Mesendoderm (in vitro differentiated cells): Measurements from ENCODE around the gene WDFY1.

ENCODE experiments used
- DNase-seq: peaks from one replicate; pipeline ENCODE4 v3.0.0; 2013
- H2AK5ac ChIP-seq: 2 replicates; pipeline ENCODE4 v1.6.1; 2013; ENCODE audit warnings: low read length, inconsistent platforms
- H2BK120ac ChIP-seq: 2 replicates; pipeline ENCODE4 v1.6.1; 2013; ENCODE audit warnings: low read depth, mild to moderate bottlenecking, low read length, moderate library complexity, mixed read lengths
- H2BK15ac ChIP-seq: replicated peaks from 2 replicates; pipeline ENCODE4 v1.6.1; 2013; ENCODE audit warnings: low read depth, mild to moderate bottlenecking, moderate library complexity
- H2BK5ac ChIP-seq: 2 replicates; pipeline ENCODE4 v1.6.1; 2013; ENCODE audit warnings: low read length, inconsistent platforms
- H3K18ac ChIP-seq: 2 replicates; pipeline ENCODE4 v1.6.1; 2013; ENCODE audit warnings: mild to moderate bottlenecking, low read length, mixed read lengths
- H3K23ac ChIP-seq: one replicate; pipeline ENCODE4 v1.6.1; 2013; ENCODE audit warnings: low read length
- H3K27ac ChIP-seq: 2 replicates; pipeline ENCODE4 v1.5.1; 2013; ENCODE audit warnings: low read depth, mild to moderate bottlenecking, inconsistent platforms, low read length, moderate library complexity
- H3K27me3 ChIP-seq: 2 replicates; pipeline ENCODE4 v1.6.1; 2013; ENCODE audit warnings: low read length, control low read depth, mild to moderate bottlenecking, inconsistent platforms; ENCODE audit not compliant: insufficient read depth, poor library complexity
- H3K36me3 ChIP-seq: 2 replicates; pipeline ENCODE4 v1.6.1; 2013; ENCODE audit warnings: low read length, inconsistent platforms; ENCODE audit not compliant: control insufficient read depth, insufficient read depth
- H3K4ac ChIP-seq: one replicate; pipeline ENCODE4 v1.6.1; 2013; ENCODE audit warnings: low read depth, mild to moderate bottlenecking, low read length, moderate library complexity
- H3K4me1 ChIP-seq: 2 replicates; pipeline ENCODE4 v1.6.1; 2013; ENCODE audit warnings: low read depth, low read length, inconsistent platforms; ENCODE audit not compliant: control insufficient read depth
- H3K4me2 ChIP-seq: 2 replicates; pipeline ENCODE4 v1.6.1; 2013; ENCODE audit warnings: low read length
- H3K4me3 ChIP-seq: 2 replicates; pipeline ENCODE4 v1.5.1; 2013; ENCODE audit warnings: mild to moderate bottlenecking, low read length
- H3K56ac ChIP-seq: one replicate; pipeline ENCODE4 v1.6.1; 2013; ENCODE audit warnings: low read length
- H3K79me1 ChIP-seq: 2 replicates; pipeline ENCODE4 v1.6.1; 2013; ENCODE audit warnings: low read length, inconsistent platforms
- H3K79me2 ChIP-seq: 2 replicates; pipeline ENCODE4 v1.6.1; 2013; ENCODE audit warnings: mild to moderate bottlenecking, low read length; ENCODE audit not compliant: control insufficient read depth, insufficient read depth
- H3K9ac ChIP-seq: 2 replicates; pipeline ENCODE4 v1.6.1; 2013; ENCODE audit warnings: low read length, inconsistent platforms
- H4K5ac ChIP-seq: one replicate; pipeline ENCODE4 v1.6.1; 2013; ENCODE audit warnings: low read length
- H4K8ac ChIP-seq: one replicate; pipeline ENCODE4 v1.6.1; 2013; ENCODE audit warnings: low read depth, mild to moderate bottlenecking, control low read depth, low read length, moderate library complexity
- WGBS: extraction: QIAGEN DNeasy Blood & Tissue Kit; methylation state at CpG from one replicate; pipeline ENCODE4 v1.1.7; 2013; ENCODE audit warnings: low lambda C conversion rate, missing lambda C conversion rate; ENCODE audit not compliant: insufficient coverage; ENCODE audit errors: extremely low coverage; 5-methylcytosine and 5-hydroxymethylcytosine counted together

WDFY1 gene

DNA sequence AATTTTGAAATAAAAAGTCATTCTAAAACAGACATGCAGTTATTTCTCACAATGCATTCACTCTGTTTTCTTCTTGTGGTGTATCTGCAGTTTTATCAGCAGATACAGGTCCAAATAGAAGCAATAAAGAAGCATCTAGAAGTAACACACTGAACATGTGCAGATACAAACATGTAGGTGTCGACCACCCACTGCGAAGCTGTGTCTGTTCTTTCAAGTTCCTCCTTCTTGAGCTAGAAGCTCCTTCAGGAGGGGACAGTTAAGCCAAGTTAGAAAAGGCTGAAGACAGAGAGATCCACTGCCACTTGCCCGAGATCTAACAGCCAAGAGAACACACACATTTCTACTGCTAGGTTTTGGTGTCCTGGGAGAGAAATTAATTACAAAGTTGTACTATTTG lies 30.1 kb downstream of the WDFY1 start:
- Histone ChIP-seq H2BK5ac (no peak overlapping the region), H3K79me2 (peaks cover 10% of the 10 kb centered on the region), H3K23ac (no peak overlapping the region), H4K8ac (no peak overlapping the region), H3K18ac (no peak overlapping the region), H2BK15ac (no peak overlapping the region), H3K27me3 (no peaks in the 10 kb centered on the region), H3K4me3 (no peak overlapping the region), H4K5ac (no peak overlapping the region), H3K36me3 (no peaks in the 10 kb centered on the region), H3K56ac (no peak overlapping the region), H2BK120ac (no peak overlapping the region), H3K27ac (no peak overlapping the region), H3K4me2 (no peak overlapping the region), H2AK5ac (no peak overlapping the region), H3K4me1 (no peaks in the 10 kb centered on the region), H3K9ac (no peak overlapping the region), H3K79me1 (peaks cover 11% of the 10 kb centered on the region), H3K4ac (no peak overlapping the region)
- no CpG with 5 or more reads among the region's 3 CpGs for WGBS
- DNase-seq, result no peak

DNA sequence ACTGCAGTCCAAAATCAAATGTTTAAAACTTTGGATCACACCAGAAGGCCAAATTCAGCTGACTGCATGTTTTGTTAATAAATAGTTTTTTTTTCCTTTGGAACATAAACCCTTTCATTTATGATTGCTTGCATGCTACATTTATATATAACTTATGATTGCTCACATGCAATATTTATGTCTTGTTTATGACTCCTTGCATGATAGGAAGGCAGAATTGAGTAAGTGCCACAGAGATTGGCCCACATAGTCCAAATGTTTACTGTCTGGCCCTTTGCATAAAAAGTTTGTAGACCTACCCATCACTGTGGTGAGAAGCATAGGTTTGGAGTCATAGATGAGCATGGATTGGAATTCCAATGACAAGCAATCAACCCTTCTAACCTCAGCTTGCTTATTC lies 30.8 kb downstream of the WDFY1 start:
- Histone ChIP-seq H3K18ac (no peak overlapping the region), H3K4me3 (no peak overlapping the region), H2AK5ac (no peak overlapping the region), H3K23ac (no peak overlapping the region), H2BK15ac (no peak overlapping the region), H3K36me3 (no peaks in the 10 kb centered on the region), H4K8ac (no peak overlapping the region), H3K79me1 (peaks cover 11% of the 10 kb centered on the region), H3K4me1 (no peaks in the 10 kb centered on the region), H2BK5ac (no peak overlapping the region), H3K27ac (no peak overlapping the region), H4K5ac (no peak overlapping the region), H3K56ac (no peak overlapping the region), H3K4me2 (no peak overlapping the region), H3K79me2 (peaks cover 5% of the 10 kb centered on the region), H3K4ac (no peak overlapping the region), H3K27me3 (no peaks in the 10 kb centered on the region), H2BK120ac (no peak overlapping the region), H3K9ac (no peak overlapping the region)
- DNase-seq, result no peak

GRCh38 chr2:223909001-223909741 lies 36.0 kb downstream of the WDFY1 start:
- Histone ChIP-seq H3K27ac (no peak overlapping the region), H3K27me3 (no peaks in the 10 kb centered on the region), H3K23ac (no peak overlapping the region), H4K8ac (no peak overlapping the region), H3K4me3 (no peak overlapping the region), H3K4ac (no peak overlapping the region), H3K56ac (peak overlapping the region; percentile 25), H3K79me2 (no peaks in the 10 kb centered on the region), H2AK5ac (no peak overlapping the region), H3K79me1 (peaks cover 8% of the 10 kb centered on the region), H2BK15ac (no peak overlapping the region), H4K5ac (no peak overlapping the region), H3K18ac (no peak overlapping the region), H2BK120ac (no peak overlapping the region), H3K36me3 (no peaks in the 10 kb centered on the region), H2BK5ac (no peak overlapping the region), H3K9ac (no peak overlapping the region), H3K4me1 (no peaks in the 10 kb centered on the region), H3K4me2 (no peak overlapping the region)
- no CpG with 5 or more reads among the region's 7 CpGs for WGBS
- no peak for DNase-seq

GRCh38 chr2:223908304-223908998 lies 36.7 kb downstream of the WDFY1 start:
- no peak overlapping the region for H3K56ac ChIP-seq
- H3K36me3 ChIP-seq, result no peaks in the 10 kb centered on the region
- no peak overlapping the region for H2AK5ac ChIP-seq
- no peaks in the 10 kb centered on the region for H3K4me1 ChIP-seq
- H3K79me1 ChIP-seq, result peaks cover 8% of the 10 kb centered on the region
- no peak overlapping the region for H3K4me2 ChIP-seq
- H3K79me2 ChIP-seq, result no peaks in the 10 kb centered on the region
- no peak overlapping the region for H2BK15ac ChIP-seq
- no CpG with 5 or more reads among the region's 8 CpGs for WGBS
- no peaks in the 10 kb centered on the region for H3K27me3 ChIP-seq
- DNase-seq, result no peak
- H3K9ac ChIP-seq, result no peak overlapping the region
- no peak overlapping the region for H2BK5ac ChIP-seq
- no peak overlapping the region for H3K4ac ChIP-seq
- no peak overlapping the region for H3K18ac ChIP-seq
- H3K23ac ChIP-seq, result no peak overlapping the region
- H4K5ac ChIP-seq, result no peak overlapping the region
- no peak overlapping the region for H2BK120ac ChIP-seq
- no peak overlapping the region for H3K27ac ChIP-seq
- H4K8ac ChIP-seq, result no peak overlapping the region
- no peak overlapping the region for H3K4me3 ChIP-seq

DNA sequence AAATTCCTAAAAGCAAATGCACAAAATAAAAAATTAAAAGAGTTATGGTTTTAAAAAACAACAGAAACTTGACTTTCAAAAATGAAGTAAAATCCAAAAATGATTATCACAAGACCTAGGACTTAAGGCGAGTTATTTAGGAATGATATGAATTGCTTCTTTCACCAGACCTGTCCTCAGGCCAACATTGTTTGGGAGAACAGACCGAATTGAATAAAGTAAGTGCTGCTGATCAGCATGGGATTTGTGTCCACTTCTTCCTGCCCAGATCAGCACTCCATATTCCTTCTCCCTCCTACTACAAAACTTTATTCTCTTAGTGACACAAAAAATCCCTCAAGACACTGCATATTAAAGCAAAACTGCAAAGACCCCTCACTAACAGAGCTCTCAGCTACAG lies 39.1 kb downstream of the WDFY1 start:
- Histone ChIP-seq H2BK5ac (no peak overlapping the region), H3K27ac (no peak overlapping the region), H3K36me3 (no peaks in the 10 kb centered on the region), H3K4me1 (no peaks in the 10 kb centered on the region), H3K9ac (no peak overlapping the region), H3K4me2 (no peak overlapping the region), H3K23ac (no peak overlapping the region), H4K8ac (no peak overlapping the region), H2BK15ac (no peak overlapping the region), H3K18ac (no peak overlapping the region), H3K27me3 (no peaks in the 10 kb centered on the region), H3K79me2 (no peaks in the 10 kb centered on the region), H3K79me1 (peaks cover 8% of the 10 kb centered on the region), H2AK5ac (no peak overlapping the region), H3K4ac (no peak overlapping the region), H2BK120ac (no peak overlapping the region), H3K4me3 (no peak overlapping the region), H3K56ac (no peak overlapping the region), H4K5ac (no peak overlapping the region)
- WGBS, result no CpG with 5 or more reads among the region's 2 CpGs
- no peak for DNase-seq
